Activated naive CD8-positive, alpha-beta T cell treated with anti-CD3 and anti-CD28 coated beads for 36 hours (primary cell): ENCODE data around the gene ANKRD11. TPM values are rescaled to one million over a fixed set of nuclear protein-coding genes. Genes with fewer than 3 reads are reported as not detected.
"Not testable (repeated sequence)": the region's sequence is repeated elsewhere in the genome, so short reads cannot be mapped to it uniquely, and the experiment has no call there.

Source experiments
- DNase-seq: peaks from one replicate; pipeline ENCODE4 v3.0.0; 2021
- H3K27ac Mint-ChIP-seq: one replicate; pipeline ENCODE4 v1.8.0; 2022; ENCODE audit warnings: mild to moderate bottlenecking, moderate library complexity, mixed read lengths
- H3K27me3 Mint-ChIP-seq: one replicate; pipeline ENCODE4 v1.8.0; 2022; ENCODE audit warnings: mild to moderate bottlenecking, mixed read lengths
- H3K36me3 Mint-ChIP-seq: one replicate; pipeline ENCODE4 v1.8.0; 2021; ENCODE audit warnings: mild to moderate bottlenecking, mixed read lengths
- H3K4me1 Mint-ChIP-seq: one replicate; pipeline ENCODE4 v1.8.0; 2021; ENCODE audit warnings: mixed read lengths
- H3K4me3 Mint-ChIP-seq: one replicate; pipeline ENCODE4 v1.8.0; 2022; ENCODE audit warnings: mild to moderate bottlenecking, moderate library complexity, mixed read lengths
- H3K9me3 Mint-ChIP-seq: one replicate; pipeline ENCODE4 v1.8.0; 2022; ENCODE audit warnings: mixed read lengths
- total RNA-seq, 2 experiments: library from RNA; stranded (reverse); gene quantifications; one replicate each; pipeline ENCODE4 v1.2.3, GENCODE V29; 2021

ANKRD11 gene
- total RNA-seq, 2 experiments from 2014 or later: 129 to 142 TPM

GRCh38 chr16:89454378-89455125 is 35.8 kb downstream of the ANKRD11 start:
- H3K27ac Mint-ChIP-seq, DNase-seq, H3K27me3 Mint-ChIP-seq, H3K9me3 Mint-ChIP-seq, H3K4me3 Mint-ChIP-seq: not testable (repeated sequence)
- Mint-ChIP-seq H3K36me3 (peaks cover 17% of the 10 kb centered on the region), H3K4me1 (peaks cover 71% of the 10 kb centered on the region)

GRCh38 chr16:89453501-89454321 is 36.6 kb downstream of the ANKRD11 start:
- no peaks in the 10 kb centered on the region for H3K27me3 Mint-ChIP-seq
- peak overlapping the region; percentile 26 for H3K4me3 Mint-ChIP-seq
- DNase-seq: no peak

GRCh38 chr16:89452925-89453324 is 37.4 kb downstream of the ANKRD11 start:
- Mint-ChIP-seq H3K9me3 (no peaks in the 10 kb centered on the region), H3K4me3 (no peak overlapping the region), H3K27me3 (no peaks in the 10 kb centered on the region), H3K36me3 (peaks cover 13% of the 10 kb centered on the region), H3K27ac (no peak overlapping the region), H3K4me1 (peaks cover 73% of the 10 kb centered on the region)
- no peak for DNase-seq

More at GRCh38 chr16:89453501-89454321, 36.6 kb downstream of the ANKRD11 start:
- Mint-ChIP-seq H3K9me3 (no peaks in the 10 kb centered on the region), H3K27ac (peak overlapping the region; percentile 28), H3K36me3 (peaks cover 13% of the 10 kb centered on the region), H3K4me1 (peaks cover 70% of the 10 kb centered on the region)

DNA sequence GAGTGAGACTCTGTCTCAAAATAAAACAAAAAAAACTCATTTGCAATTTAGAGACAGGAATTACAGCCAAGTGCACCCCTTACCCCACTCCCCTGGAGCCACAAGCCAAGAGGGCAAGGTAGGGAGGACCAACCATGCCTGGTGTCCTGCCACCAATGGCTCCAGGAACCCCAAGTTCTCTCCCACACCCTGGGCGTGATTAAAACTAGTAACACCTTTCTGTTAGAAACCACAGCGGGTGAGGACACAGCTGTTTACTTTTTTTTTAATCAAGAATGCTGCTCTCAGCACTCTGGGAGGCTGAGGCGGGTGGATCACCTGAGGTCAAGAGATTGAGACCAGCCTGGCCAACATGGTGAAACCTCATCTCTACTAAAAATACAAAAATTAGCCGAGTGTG is 38.1 kb downstream of the ANKRD11 start:
- DNase-seq: no peak
- H3K27me3 Mint-ChIP-seq: no peaks in the 10 kb centered on the region
- no peaks in the 10 kb centered on the region for H3K9me3 Mint-ChIP-seq
- H3K27ac Mint-ChIP-seq: no peak overlapping the region
- peaks cover 74% of the 10 kb centered on the region for H3K4me1 Mint-ChIP-seq
- no peak overlapping the region for H3K4me3 Mint-ChIP-seq
- H3K36me3 Mint-ChIP-seq: peaks cover 10% of the 10 kb centered on the region

- Mint-ChIP-seq H3K9me3 (no peaks in the 10 kb centered on the region), H3K4me1 (peaks cover 80% of the 10 kb centered on the region), H3K27me3 (no peaks in the 10 kb centered on the region), H3K4me3 (no peak overlapping the region), H3K36me3 (peaks cover 8% of the 10 kb centered on the region), H3K27ac (no peak overlapping the region)
- no peak for DNase-seq
Measured at GRCh38 chr16:89450537-89450936, 39.8 kb downstream of the ANKRD11 start.

DNA sequence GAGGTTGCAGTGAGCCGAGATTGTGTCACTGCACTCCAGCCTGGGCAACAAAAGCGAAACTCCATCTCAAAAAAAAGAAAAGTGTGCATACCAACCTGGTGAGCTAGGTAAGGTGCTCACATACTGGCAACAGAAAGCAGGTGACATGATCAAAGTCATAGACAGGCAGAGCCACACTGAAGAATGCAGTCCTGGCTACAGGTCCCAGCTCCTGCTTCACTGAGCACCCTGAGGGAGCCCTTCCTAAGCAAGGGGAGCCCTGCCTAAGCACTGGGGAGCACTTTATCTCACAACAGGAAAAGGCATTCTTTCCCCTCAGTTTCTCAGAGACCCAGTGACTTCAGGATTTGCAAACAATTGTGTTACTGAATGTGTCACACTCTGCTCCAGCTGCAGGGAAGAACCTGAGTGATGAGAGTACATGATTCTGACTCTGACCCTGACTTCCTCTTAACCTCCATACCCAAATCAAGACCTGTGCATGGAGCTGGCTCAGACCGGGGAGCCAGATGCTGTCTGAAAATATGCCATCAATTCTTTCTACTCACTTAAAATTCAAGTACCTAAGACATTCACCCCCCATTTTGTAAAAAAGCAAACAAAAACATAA is 40.5 kb downstream of the ANKRD11 start:
- peak overlapping the region; percentile 46 for H3K27ac Mint-ChIP-seq
- DNase-seq: no peak
- peaks cover 4% of the 10 kb centered on the region for H3K36me3 Mint-ChIP-seq
- peaks cover 81% of the 10 kb centered on the region for H3K4me1 Mint-ChIP-seq
- H3K9me3 Mint-ChIP-seq: no peaks in the 10 kb centered on the region
- H3K4me3 Mint-ChIP-seq: no peak overlapping the region
- H3K27me3 Mint-ChIP-seq: no peaks in the 10 kb centered on the region

- H3K4me1 Mint-ChIP-seq: peaks cover 85% of the 10 kb centered on the region
- DNase-seq: no peak
- H3K27me3 Mint-ChIP-seq: no peaks in the 10 kb centered on the region
- H3K4me3 Mint-ChIP-seq: no peak overlapping the region
- no peaks in the 10 kb centered on the region for H3K9me3 Mint-ChIP-seq
- peaks cover 5% of the 10 kb centered on the region for H3K36me3 Mint-ChIP-seq
- H3K27ac Mint-ChIP-seq: no peak overlapping the region
Measured at GRCh38 chr16:89448656-89449055, 41.7 kb downstream of the ANKRD11 start.

- peak overlapping the region; percentile 69 for H3K4me3 Mint-ChIP-seq
Measured at GRCh38 chr16:89446975-89447293, 43.4 kb downstream of the ANKRD11 start.

DNA sequence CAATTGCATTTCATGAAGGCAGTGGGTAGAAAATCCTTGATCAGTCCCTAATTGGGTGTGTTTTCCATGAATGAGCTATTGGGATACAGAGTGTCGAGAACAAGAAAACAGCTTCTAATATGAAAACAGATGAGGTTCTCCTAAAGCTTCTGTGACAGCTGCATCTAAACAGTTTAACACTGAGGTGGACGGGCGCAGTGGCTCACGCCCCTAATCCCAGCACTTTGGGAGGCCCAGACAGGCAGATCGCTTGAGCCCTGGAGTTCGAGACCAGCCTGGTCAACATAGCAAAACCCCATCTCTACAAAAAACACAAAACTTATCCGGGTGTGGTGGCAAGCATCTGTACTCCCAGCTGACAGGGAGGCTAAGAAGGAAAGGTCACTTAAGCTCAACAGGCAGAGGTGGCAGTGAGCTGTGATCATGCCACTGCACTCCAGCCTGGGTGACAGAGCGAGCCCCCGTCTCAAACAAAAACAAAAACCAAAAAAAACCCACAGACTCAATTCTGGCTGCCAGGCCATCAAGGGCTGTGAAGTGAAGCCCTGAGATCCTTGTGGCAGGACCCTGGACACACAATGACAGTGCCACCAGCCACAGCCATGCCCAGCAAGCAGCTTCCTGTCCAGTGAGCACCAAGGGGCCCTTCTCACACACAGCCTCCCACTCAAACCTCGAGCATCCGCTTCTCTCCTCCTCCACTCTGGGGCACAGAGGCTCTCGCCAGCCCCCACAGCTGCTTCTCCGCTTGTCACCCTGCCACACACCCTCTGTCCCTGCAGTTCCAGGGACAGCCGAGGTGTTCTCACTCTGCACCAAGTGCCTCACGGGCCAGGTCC is 44.0 kb downstream of the ANKRD11 start:
- Mint-ChIP-seq H3K27me3 (no peaks in the 10 kb centered on the region), H3K4me1 (peaks cover 89% of the 10 kb centered on the region)

More at GRCh38 chr16:89446975-89447293, 43.4 kb downstream of the ANKRD11 start:
- Mint-ChIP-seq H3K27me3 (no peaks in the 10 kb centered on the region), H3K27ac (peak overlapping the region; percentile 73), H3K9me3 (no peaks in the 10 kb centered on the region), H3K4me1 (peaks cover 87% of the 10 kb centered on the region), H3K36me3 (peaks cover 9% of the 10 kb centered on the region)
- DNase-seq: no peak

GRCh38 chr16:89445166-89445565 is 45.2 kb downstream of the ANKRD11 start:
- no peak for DNase-seq
- Mint-ChIP-seq H3K9me3 (no peaks in the 10 kb centered on the region), H3K27ac (no peak overlapping the region), H3K4me3 (no peak overlapping the region), H3K27me3 (no peaks in the 10 kb centered on the region), H3K36me3 (peaks cover 23% of the 10 kb centered on the region), H3K4me1 (peaks cover 90% of the 10 kb centered on the region)

More for the DNA sequence above, 44.0 kb downstream of the ANKRD11 start:
- peak overlapping the region; percentile 69 for H3K4me3 Mint-ChIP-seq
- no peaks in the 10 kb centered on the region for H3K9me3 Mint-ChIP-seq
- H3K27ac Mint-ChIP-seq: peak overlapping the region; percentile 73
- peaks cover 12% of the 10 kb centered on the region for H3K36me3 Mint-ChIP-seq
- peak; percentile 44 for DNase-seq

DNA sequence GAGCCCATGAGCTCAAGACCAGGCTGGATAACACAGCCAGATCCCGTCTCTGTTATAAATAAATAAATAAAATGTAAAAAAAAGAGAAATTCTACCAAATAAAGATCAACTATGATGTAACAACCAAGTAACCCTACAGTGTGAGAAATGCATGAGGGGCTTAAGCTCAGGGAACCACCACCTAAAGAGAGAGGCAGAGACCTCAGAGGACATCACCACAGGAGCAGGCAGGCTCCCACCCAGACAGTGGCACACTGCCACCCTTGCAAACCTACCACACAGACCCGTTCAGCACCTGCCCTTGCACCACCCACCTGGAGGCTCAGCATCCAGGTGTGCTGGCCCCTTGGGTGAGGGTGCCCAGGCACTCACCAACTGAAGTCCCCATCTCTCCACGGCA is 45.6 kb downstream of the ANKRD11 start:
- Mint-ChIP-seq H3K36me3 (peaks cover 26% of the 10 kb centered on the region), H3K4me3 (no peak overlapping the region), H3K4me1 (peaks cover 91% of the 10 kb centered on the region), H3K9me3 (no peaks in the 10 kb centered on the region), H3K27me3 (no peaks in the 10 kb centered on the region), H3K27ac (no peak overlapping the region)
- no peak for DNase-seq

- Mint-ChIP-seq H3K27ac (peak overlapping the region; percentile 78), H3K9me3 (no peaks in the 10 kb centered on the region), H3K36me3 (peaks cover 29% of the 10 kb centered on the region), H3K4me3 (peak overlapping the region; percentile 46), H3K4me1 (peaks cover 92% of the 10 kb centered on the region), H3K27me3 (no peaks in the 10 kb centered on the region)
- no peak for DNase-seq
Measured at GRCh38 chr16:89444151-89444723, 46.1 kb downstream of the ANKRD11 start.

DNA sequence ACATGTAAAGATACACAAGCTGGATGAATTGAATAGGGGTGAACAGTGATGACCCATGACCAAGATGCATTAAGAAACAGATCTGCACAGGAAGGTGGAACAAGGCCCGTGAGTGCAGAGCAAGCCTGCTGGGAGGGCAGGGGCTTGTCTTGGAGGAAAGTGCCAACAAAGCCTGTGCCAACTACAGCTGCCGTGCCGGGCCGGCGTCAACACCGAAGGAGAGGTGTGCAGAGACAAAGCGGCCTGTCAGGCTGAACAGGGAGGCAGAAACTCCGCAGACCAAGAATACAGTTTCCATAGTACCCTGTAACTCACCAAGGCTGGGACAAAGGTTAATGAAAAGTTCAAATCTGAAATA is 46.7 kb downstream of the ANKRD11 start:
- Mint-ChIP-seq H3K27ac (peak overlapping the region; percentile 78), H3K36me3 (peaks cover 29% of the 10 kb centered on the region), H3K9me3 (no peaks in the 10 kb centered on the region), H3K4me3 (peak overlapping the region; percentile 46), H3K27me3 (no peaks in the 10 kb centered on the region), H3K4me1 (peaks cover 94% of the 10 kb centered on the region)
- no peak for DNase-seq

GRCh38 chr16:89442990-89443726 is 47.2 kb downstream of the ANKRD11 start:
- H3K36me3 Mint-ChIP-seq: peaks cover 29% of the 10 kb centered on the region
- no peaks in the 10 kb centered on the region for H3K27me3 Mint-ChIP-seq
- H3K4me1 Mint-ChIP-seq: peaks cover 93% of the 10 kb centered on the region
- H3K27ac Mint-ChIP-seq: peak overlapping the region; percentile 78
- peak overlapping the region; percentile 46 for H3K4me3 Mint-ChIP-seq
- no peak for DNase-seq
- no peaks in the 10 kb centered on the region for H3K9me3 Mint-ChIP-seq
